OCI-LY7 (cell line): ENCODE results near the gene GLYATL1.

Source experiments
- CTCF ChIP-seq: fragments of 200-600 bp; sonication (generic); conservative IDR thresholded peaks from 2 replicates; pipeline ENCODE4 v1.5.1; 2014; ENCODE audit warnings: mild to moderate bottlenecking, antibody characterized with exemption, low read length, moderate library complexity, mixed read lengths
- EZH2phosphoT487 ChIP-seq: fragments of 200-600 bp; sonication (generic); IDR thresholded peaks from 2 replicates; pipeline ENCODE4 v1.6.1; 2018; ENCODE audit warnings: low read depth, borderline replicate concordance, mild to moderate bottlenecking, mixed run types, antibody characterized with exemption, low read length, moderate library complexity, mixed read lengths

- TF ChIP-seq CTCF (no peak), EZH2phosphoT487 (no peak)
Measured at GRCh38 chr11:58930926-58931325, 8.4 kb upstream of the GLYATL1 start.
